Kidney epithelial cell (primary cell): ENCODE data around the gene ALG1. TPM values are rescaled to one million over a fixed set of nuclear protein-coding genes. Genes with fewer than 3 reads are reported as not detected.

ENCODE experiments used
- DNase-seq: peaks from one replicate; pipeline ENCODE4 v3.0.0-alpha.2; 2010; ENCODE audit warnings: low read depth
- H3K27me3 ChIP-seq: 2 replicates; pipeline ENCODE4 v1.6.0; 2011; ENCODE audit warnings: low read length; ENCODE audit not compliant: control insufficient read depth, insufficient read depth
- H3K36me3 ChIP-seq: 2 replicates; pipeline ENCODE4 v1.5.1; 2011; ENCODE audit warnings: low read length; ENCODE audit not compliant: control insufficient read depth, insufficient read depth
- H3K4me3 ChIP-seq: 2 replicates; pipeline ENCODE4 v1.5.1; 2011; ENCODE audit warnings: low read depth, mild to moderate bottlenecking, control low read depth, low read length
- total RNA-seq: library from RNA; depleted of rRNA; stranded (reverse); fragments of >200 nt; gene quantifications from 2 replicates; pipeline ENCODE4 v1.2.3, GENCODE V29; 2015
- TF ChIP-seq, protein P1 (sequence below): IDR thresholded peaks from 2 replicates; pipeline ENCODE4 v1.5.1; 2011; ENCODE audit warnings: mild to moderate bottlenecking, moderate library complexity, low read length, control low read depth, inconsistent platforms; ENCODE audit not compliant: insufficient read depth, poor library complexity, severe bottlenecking

Gene ALG1
- total RNA-seq, 1 donor from 2014 or later: 33.0 TPM

DNA sequence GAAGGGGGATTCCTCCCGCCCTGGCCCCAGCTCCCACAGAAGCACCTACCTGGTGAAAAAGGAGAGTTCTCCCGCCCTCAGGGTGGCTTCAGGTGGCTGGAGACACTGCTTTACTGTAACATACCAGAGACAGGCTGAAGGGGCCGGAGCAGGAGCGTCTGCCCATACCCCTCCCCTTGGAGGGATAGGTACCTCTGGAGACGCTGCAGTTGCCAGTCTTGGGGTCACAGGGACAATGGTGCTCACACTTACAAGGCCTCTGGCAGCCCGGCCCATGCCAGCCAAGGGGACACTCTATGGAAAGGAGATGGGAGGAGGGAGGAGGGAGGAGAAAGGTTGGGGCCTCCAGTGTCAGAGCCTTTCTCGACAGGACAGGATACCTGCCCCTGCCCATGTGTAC lies 44.6 kb upstream of the ALG1 start:
- Histone ChIP-seq H3K27me3 (no peaks in the 10 kb centered on the region), H3K36me3 (no peaks in the 10 kb centered on the region), H3K4me3 (no peak overlapping the region)
- TF ChIP-seq, protein P1, sequence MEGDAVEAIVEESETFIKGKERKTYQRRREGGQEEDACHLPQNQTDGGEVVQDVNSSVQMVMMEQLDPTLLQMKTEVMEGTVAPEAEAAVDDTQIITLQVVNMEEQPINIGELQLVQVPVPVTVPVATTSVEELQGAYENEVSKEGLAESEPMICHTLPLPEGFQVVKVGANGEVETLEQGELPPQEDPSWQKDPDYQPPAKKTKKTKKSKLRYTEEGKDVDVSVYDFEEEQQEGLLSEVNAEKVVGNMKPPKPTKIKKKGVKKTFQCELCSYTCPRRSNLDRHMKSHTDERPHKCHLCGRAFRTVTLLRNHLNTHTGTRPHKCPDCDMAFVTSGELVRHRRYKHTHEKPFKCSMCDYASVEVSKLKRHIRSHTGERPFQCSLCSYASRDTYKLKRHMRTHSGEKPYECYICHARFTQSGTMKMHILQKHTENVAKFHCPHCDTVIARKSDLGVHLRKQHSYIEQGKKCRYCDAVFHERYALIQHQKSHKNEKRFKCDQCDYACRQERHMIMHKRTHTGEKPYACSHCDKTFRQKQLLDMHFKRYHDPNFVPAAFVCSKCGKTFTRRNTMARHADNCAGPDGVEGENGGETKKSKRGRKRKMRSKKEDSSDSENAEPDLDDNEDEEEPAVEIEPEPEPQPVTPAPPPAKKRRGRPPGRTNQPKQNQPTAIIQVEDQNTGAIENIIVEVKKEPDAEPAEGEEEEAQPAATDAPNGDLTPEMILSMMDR: no peak
- DNase-seq: no peak

DNA sequence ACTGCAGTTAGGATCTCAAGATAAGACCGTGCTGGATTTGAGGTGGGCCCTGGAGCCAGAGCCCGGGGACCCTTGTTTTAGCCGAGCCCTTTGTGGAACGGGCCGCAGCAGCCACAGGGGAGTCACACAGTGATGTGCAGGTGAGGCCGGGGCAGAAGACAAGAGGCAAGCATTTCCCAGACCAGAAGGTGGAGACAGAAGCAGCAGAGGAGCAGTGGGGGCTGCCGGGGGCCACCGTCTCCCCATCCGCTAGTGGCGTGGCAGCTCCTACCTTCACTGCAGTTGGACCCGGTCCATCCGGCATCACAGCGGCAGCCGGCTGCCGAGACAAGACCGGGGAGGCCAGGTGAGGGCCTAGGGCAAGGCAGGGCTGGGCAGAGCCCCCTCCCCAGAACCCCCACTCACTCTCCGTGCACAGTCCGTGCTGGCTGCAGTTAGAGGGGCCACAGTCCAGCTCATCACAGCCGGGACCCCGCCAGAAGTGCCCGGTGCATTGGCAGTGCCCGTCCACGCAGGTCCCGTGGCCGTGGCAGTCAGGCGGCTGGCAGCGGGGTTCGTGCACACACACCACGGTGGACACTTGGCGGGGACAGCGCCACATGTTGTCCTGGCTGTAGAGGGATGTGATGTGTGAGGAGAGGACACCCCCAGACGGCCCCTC lies 43.9 kb upstream of the ALG1 start:
- no peak overlapping the region for H3K4me3 ChIP-seq
- DNase-seq: no peak
- no peaks in the 10 kb centered on the region for H3K36me3 ChIP-seq
- H3K27me3 ChIP-seq: no peaks in the 10 kb centered on the region
- TF ChIP-seq, protein P1: no peak

DNA sequence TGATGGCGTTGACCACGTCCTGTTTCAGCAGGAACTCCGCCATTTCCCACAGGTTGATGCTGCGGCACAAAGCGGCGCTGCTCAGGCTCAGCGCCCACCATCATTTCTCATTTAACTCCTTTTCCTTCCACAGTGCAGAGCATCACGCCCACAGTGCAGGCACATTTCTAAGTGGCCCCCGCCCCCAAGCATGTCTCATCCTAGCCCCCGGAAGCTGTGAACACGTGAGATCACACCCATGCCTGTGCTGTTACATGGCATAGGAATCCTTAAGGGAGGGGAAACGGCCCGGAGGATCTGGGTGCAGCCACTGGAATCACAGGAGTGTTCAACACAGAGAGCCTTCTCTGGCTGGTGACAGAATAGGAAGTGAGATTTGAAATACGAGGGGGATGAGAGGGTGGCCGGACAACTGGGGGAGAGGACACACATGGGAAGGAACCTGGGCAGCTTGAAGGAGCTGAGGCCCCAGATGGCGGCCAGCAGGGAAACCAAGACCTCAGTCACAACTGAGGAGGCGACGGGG lies 42.6 kb upstream of the ALG1 start:
- Histone ChIP-seq H3K27me3 (no peaks in the 10 kb centered on the region), H3K36me3 (no peaks in the 10 kb centered on the region), H3K4me3 (no peak overlapping the region)
- TF ChIP-seq, protein P1: no peak
- DNase-seq: no peak

DNA sequence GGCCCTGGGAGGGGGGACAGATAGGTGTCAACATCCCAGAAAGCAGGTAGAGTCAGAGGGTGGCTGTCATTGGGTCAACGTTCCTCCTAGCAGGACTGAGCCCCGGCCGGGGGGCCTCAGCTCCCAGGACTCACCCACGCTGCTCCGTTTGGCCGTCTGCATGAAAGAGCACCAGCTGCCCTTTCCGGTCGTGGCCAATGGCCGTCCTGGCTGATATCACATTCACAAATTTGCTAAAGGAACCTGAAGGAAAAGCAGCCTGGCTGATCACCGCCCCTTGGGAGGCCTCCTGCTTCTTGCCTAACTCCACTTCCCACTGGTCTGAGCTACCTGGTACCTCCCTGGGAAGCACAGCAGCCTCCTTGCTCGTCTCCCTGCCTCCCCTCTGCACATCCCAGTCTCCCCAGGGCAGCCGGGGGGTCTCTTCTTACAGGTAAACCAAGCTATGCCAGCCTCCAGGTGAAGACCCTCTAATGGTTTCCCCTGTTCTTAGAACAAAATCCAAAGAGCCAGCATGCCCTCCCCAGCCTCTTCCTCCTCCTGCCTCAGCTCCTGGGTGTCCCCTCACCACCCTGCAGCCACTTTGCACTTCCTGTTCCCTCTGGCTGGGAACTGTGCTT lies 41.3 kb upstream of the ALG1 start:
- DNase-seq: no peak
- Histone ChIP-seq H3K4me3 (no peak overlapping the region), H3K36me3 (no peaks in the 10 kb centered on the region), H3K27me3 (no peaks in the 10 kb centered on the region)
- TF ChIP-seq, protein P1: no peak

DNA sequence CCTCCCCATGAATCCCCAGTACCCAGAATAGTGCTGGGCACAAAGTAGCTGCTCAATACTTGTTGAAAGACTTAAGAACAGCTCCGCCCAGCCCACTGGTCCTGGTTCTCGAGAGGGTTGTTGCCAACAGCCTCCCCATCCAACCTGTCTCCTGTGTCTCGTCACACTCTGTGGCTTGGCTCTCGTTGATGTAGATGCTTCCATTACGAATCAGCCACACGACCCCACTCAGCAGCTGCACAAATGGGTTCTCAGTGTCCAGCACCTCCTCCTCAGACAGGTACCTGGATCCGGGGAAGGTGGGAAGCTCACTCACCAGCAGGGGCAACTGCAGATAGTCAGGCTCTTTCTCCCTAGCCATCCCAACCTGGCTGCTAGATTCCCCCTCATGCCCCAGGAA lies 40.0 kb upstream of the ALG1 start:
- H3K4me3 ChIP-seq: no peak overlapping the region
- no peaks in the 10 kb centered on the region for H3K36me3 ChIP-seq
- no peak for DNase-seq
- TF ChIP-seq, protein P1: no peak
- H3K27me3 ChIP-seq: peaks cover 2% of the 10 kb centered on the region
